Naive thymus-derived CD8-positive, alpha-beta T cell (primary cell): ENCODE data around the gene LGALS7B. TPM values are rescaled to one million over a fixed set of nuclear protein-coding genes. Genes with fewer than 3 reads are reported as not detected.
"Not testable (repeated sequence)": the region's sequence is repeated elsewhere in the genome, so short reads cannot be mapped to it uniquely, and the experiment has no call there.

Experiments
- ATAC-seq, 2 donors: fragments of 150-1000 bp; cut with Tn5 transposase in 1 of 2; sonication (Bioruptor Pico), chemical (Tn5 transposase) in 1 of 2; 1 replicate in 1 of 2; 2 replicates in 1 of 2; pipeline ENCODE4 v1.10.0; 2021; ENCODE audit warnings: mild to moderate bottlenecking in 2 of 2, moderate library complexity in 2 of 2
- POLR2A ChIA-PET: fragments of 350-600 bp; sonication (Branson Sonifier 250); formaldehyde crosslinking; loops from one replicate; lab custom pipeline; 2021; ENCODE audit warnings: antibody characterized with exemption; lab: Charles Lee
- DNase-seq, 10 donors: peaks; one replicate each; pipeline versions ENCODE4 v3.0.0 to v3.0.0-alpha.2; 2020 to 2022
- H3K27ac Mint-ChIP-seq, 10 donors: one replicate each; pipeline ENCODE4 v1.8.0; 2020 to 2022; ENCODE audit warnings: mild to moderate bottlenecking in 10 of 10, mixed read lengths in 10 of 10, moderate library complexity in 4 of 10, inconsistent platforms in 1 of 10
- H3K27me3 Mint-ChIP-seq, 5 donors: one replicate each; pipeline ENCODE4 v1.8.0; 2021 to 2022; ENCODE audit warnings: mixed read lengths in 5 of 5
- H3K36me3 Mint-ChIP-seq, 3 donors: one replicate each; pipeline ENCODE4 v1.8.0; 2020 to 2022; ENCODE audit warnings: mixed read lengths in 3 of 3, mild to moderate bottlenecking in 2 of 3, inconsistent platforms in 1 of 3
- H3K4me1 Mint-ChIP-seq, 4 donors: one replicate each; pipeline ENCODE4 v1.8.0; 2021 to 2022; ENCODE audit warnings: mixed read lengths in 4 of 4
- H3K4me3 Mint-ChIP-seq, 10 donors: one replicate each; pipeline ENCODE4 v1.8.0; 2020 to 2022; ENCODE audit warnings: mild to moderate bottlenecking in 10 of 10, mixed read lengths in 10 of 10, moderate library complexity in 6 of 10, inconsistent platforms in 1 of 10
- H3K9me3 Mint-ChIP-seq, 9 donors: one replicate each; pipeline ENCODE4 v1.8.0; 2020 to 2022; ENCODE audit warnings: mixed read lengths in 9 of 9, mild to moderate bottlenecking in 3 of 9, inconsistent platforms in 1 of 9, moderate library complexity in 1 of 9
- polyA plus RNA-seq, 3 donors: library from polyadenylated mRNA; unstranded; fragments of 300-500 nt; fragmentation: Illumina TruSeq; gene quantifications; one replicate each; pipeline ENCODE4 v1.2.3, GENCODE V29; 2021
- total RNA-seq, 8 experiments: library from RNA in 2 of 8; stranded (reverse) in 2 of 8; gene quantifications; one replicate each; pipeline ENCODE4 v1.2.3 and lab custom pipeline; 2021 to 2026

The LGALS7B gene
- total and polyA plus RNA-seq, 5 experiments from 2014 or later, result not detected

GRCh38 chr19:38791451-38792064 is 2.6 kb downstream of the LGALS7B start:
- H3K4me3 Mint-ChIP-seq, POLR2A ChIA-PET, DNase-seq, H3K4me1 Mint-ChIP-seq, H3K27me3 Mint-ChIP-seq, H3K27ac Mint-ChIP-seq, H3K9me3 Mint-ChIP-seq, H3K36me3 Mint-ChIP-seq: not testable (repeated sequence)
- ATAC-seq, result peak; percentile 88 to 90

- Mint-ChIP-seq H3K4me1 (peaks cover 0 to 6% (median 2%) of the 10 kb centered on the region in 4 donors), H3K4me3 (peak overlapping the region; percentile 22 to 75 (median 60)), H3K9me3 (no peaks in the 10 kb centered on the region), H3K27ac (peak overlapping the region in 3 of 10 donors; percentile 2 to 53 (median 26)), H3K27me3 (no peaks in the 10 kb centered on the region), H3K36me3 (no peaks in the 10 kb centered on the region)
- DNase-seq (peak; percentile 11 to 71 (median 24)), ATAC-seq (peak; percentile 40 to 49)
- POLR2A ChIA-PET, result interaction anchor here (0.6 to 1.2 kb wide), 2 partner anchors 39 to 631 kb away, joined by 3 to 5 read pairs; partner anchors contain the start of gene ECH1
Measured at GRCh38 chr19:38792250-38793111, 3.5 kb downstream of the LGALS7B start.

- POLR2A ChIA-PET, result interaction anchor here (1.2 kb wide), 1 partner anchor 39 kb away, joined by 3 read pairs; the partner anchor contains the start of gene ECH1
- Mint-ChIP-seq H3K9me3 (no peaks in the 10 kb centered on the region), H3K36me3 (no peaks in the 10 kb centered on the region), H3K27ac (peak overlapping the region in 4 of 10 donors; percentile 2 to 53 (median 20)), H3K4me3 (peak overlapping the region; percentile 19 to 72 (median 55)), H3K27me3 (no peaks in the 10 kb centered on the region), H3K4me1 (peaks cover 0 to 6% (median 2%) of the 10 kb centered on the region in 4 donors)
- DNase-seq (no peak), ATAC-seq (no peak)
Measured at GRCh38 chr19:38793177-38793576, 4.2 kb downstream of the LGALS7B start.

- H3K4me1 Mint-ChIP-seq, result peaks cover 0 to 6% (median 2%) of the 10 kb centered on the region in 4 donors
- no peak for DNase-seq
- POLR2A ChIA-PET, result interaction anchor here (1.2 kb wide), 1 partner anchor 38 kb away, joined by 3 read pairs; the partner anchor contains the start of gene ECH1
- H3K27me3 Mint-ChIP-seq, result no peaks in the 10 kb centered on the region
- no peak for ATAC-seq
- H3K27ac Mint-ChIP-seq, result no peak overlapping the region
- no peaks in the 10 kb centered on the region for H3K36me3 Mint-ChIP-seq
- no peaks in the 10 kb centered on the region for H3K9me3 Mint-ChIP-seq
- H3K4me3 Mint-ChIP-seq, result peak overlapping the region in 5 of 10 donors; percentile 19 to 72 (median 51)
Measured at GRCh38 chr19:38793671-38794070, 4.7 kb downstream of the LGALS7B start.

GRCh38 chr19:38795549-38795948 is 6.5 kb downstream of the LGALS7B start:
- Mint-ChIP-seq H3K9me3 (no peaks in the 10 kb centered on the region), H3K27ac (no peak overlapping the region), H3K4me1 (peaks cover 0 to 6% (median 2%) of the 10 kb centered on the region in 4 donors), H3K4me3 (no peak overlapping the region), H3K36me3 (peaks cover 0 to 4% (median 0%) of the 10 kb centered on the region in 3 donors), H3K27me3 (no peaks in the 10 kb centered on the region)
- POLR2A ChIA-PET, result no interaction called here
- no peak for ATAC-seq
- DNase-seq, result no peak

DNA sequence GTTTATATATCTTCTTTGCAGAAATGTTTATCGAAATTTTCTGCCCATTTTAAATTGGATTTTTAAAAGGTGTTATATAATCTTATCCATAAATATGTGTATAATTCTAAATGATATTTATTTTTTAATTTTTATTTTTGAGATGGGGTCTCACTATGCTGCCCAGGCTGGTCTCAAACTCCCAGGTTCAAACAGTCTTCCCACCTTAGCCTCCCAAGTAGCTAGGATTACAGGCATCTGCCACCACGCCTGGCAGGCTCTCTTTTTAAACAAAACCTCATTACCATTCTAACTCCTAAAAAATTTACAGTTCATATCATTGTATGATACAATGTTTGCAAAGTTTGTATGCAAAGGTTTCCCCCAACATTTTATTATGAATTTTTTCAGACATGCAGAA is 7.2 kb downstream of the LGALS7B start:
- no peak for ATAC-seq

DNA sequence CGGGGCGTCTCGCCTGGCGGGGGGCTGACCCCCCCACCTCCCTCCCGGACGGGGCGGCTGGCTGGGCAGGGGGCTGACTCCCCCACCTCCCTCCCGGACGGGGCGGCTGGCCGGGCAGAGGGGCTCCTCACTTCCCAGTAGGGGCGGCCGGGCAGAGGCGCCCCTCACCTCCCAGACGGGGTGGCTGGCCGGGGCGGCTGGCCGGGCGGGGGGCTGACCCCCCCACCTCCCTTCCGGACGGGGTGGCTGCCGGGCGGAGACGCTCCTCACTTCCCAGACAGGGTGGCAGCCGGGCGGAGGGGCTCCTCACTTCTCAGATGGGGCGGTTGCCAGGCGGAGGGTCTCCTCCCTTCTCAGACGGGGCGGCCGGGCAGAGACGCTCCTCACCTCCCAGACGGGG is 8.8 kb downstream of the LGALS7B start:
- H3K9me3 Mint-ChIP-seq, DNase-seq, POLR2A ChIA-PET, H3K4me3 Mint-ChIP-seq, H3K27me3 Mint-ChIP-seq, H3K36me3 Mint-ChIP-seq, H3K4me1 Mint-ChIP-seq, H3K27ac Mint-ChIP-seq, ATAC-seq: not testable (repeated sequence)

More for the DNA sequence above, 7.2 kb downstream of the LGALS7B start:
- Mint-ChIP-seq H3K4me1 (peaks cover 0 to 6% (median 2%) of the 10 kb centered on the region in 4 donors), H3K27me3 (no peaks in the 10 kb centered on the region), H3K9me3 (no peaks in the 10 kb centered on the region), H3K4me3 (no peak overlapping the region), H3K27ac (no peak overlapping the region), H3K36me3 (peaks cover 0 to 4% (median 0%) of the 10 kb centered on the region in 3 donors)
- no peak for DNase-seq
- POLR2A ChIA-PET, result no interaction called here

- POLR2A ChIA-PET, result interaction anchor here (0.6 kb wide), 2 partner anchors 43 to 58 kb away, joined by 4 to 9 read pairs; no protein-coding TSS in a partner anchor
- Mint-ChIP-seq H3K4me3 (no peak overlapping the region), H3K4me1 (no peaks in the 10 kb centered on the region), H3K27ac (peak overlapping the region in 1 of 10 donors; percentile 40), H3K36me3 (peaks cover 0 to 5% (median 0%) of the 10 kb centered on the region in 3 donors), H3K9me3 (no peaks in the 10 kb centered on the region), H3K27me3 (no peaks in the 10 kb centered on the region)
- DNase-seq (no peak), ATAC-seq (no peak)
Measured at GRCh38 chr19:38799104-38799503, 10.1 kb downstream of the LGALS7B start.

DNA sequence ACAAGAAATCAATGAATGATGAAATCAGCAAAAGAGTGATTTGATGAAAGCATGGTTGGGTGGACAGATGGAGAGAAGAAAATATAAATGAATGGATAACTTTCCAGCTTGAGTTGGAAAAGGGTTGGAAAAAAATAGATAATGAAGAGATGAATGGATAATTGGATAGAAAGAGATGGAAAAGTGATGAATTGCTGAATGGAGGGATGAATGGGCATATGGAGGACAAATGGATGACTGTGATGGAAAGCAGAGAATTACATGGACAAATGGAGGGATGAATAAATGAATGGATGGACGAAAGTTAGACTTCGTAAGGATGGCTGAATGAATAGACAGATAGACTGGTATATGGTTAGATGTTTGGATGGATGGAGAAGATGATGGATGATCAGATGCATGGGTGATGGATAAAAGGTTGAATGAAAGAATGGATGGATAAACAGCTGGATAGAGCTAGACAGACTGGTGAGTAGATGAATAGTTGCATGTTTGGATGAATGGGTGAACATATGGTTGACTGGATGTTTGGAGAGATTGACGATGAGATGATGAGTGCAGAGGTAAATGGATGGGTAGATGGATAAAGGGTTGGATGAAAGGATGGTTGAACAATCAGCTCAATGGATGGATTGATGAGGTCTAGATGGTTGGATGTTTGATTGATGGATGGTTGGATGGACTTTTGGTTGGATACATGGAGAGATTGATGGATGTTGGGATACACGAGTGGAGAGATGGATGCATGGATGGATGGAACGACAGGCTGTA is 11.8 kb downstream of the LGALS7B start:
- ATAC-seq (no peak), DNase-seq (no peak)
- no peak overlapping the region for H3K4me3 Mint-ChIP-seq
- no peaks in the 10 kb centered on the region for H3K27me3 Mint-ChIP-seq
- peaks cover 3 to 10% (median 6%) of the 10 kb centered on the region in 4 donors for H3K4me1 Mint-ChIP-seq
- no peaks in the 10 kb centered on the region for H3K9me3 Mint-ChIP-seq
- no peak overlapping the region for H3K27ac Mint-ChIP-seq
- POLR2A ChIA-PET, result no interaction called here
- H3K36me3 Mint-ChIP-seq, result peaks cover 0 to 15% (median 0%) of the 10 kb centered on the region in 3 donors

DNA sequence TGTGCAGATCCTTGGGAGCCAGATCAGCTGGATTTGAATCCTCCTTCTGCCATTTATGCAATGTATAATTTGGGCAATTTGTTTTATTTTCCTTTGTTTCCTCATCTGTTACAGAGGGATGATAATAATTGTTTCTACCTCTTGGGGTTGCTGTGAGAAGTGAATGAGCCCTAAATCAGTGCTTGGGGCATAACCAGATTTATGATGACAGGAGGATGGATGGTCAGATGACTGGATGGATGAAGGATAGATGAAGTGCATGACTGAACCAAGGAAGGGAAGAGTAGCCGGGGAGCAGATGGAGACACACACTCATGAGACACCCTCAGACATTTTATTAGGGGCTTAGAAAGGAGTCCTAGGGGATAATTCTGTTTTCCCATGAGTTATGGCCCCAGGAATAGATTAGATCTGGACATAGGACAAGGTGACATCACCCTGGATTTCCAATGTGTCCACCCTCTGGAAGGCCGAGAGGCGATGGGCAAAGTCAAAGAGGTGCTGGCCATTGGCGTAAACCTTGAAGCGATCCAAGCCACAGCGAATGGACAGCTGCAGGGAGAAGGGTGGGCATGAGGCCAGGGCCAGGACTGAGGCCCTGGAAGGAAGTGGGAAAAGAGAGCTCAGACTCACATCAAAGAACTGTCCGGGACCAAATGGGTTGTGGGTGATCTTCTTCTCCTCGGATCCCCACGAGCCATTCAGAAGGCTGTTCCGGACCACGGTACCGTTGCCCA is 12.5 kb downstream of the LGALS7B start:
- Mint-ChIP-seq H3K4me1 (peaks cover 3 to 10% (median 6%) of the 10 kb centered on the region in 4 donors), H3K36me3 (peaks cover 0 to 15% (median 0%) of the 10 kb centered on the region in 3 donors), H3K27me3 (no peaks in the 10 kb centered on the region), H3K4me3 (no peak overlapping the region), H3K27ac (no peak overlapping the region), H3K9me3 (no peaks in the 10 kb centered on the region)
- DNase-seq (no peak), ATAC-seq (no peak)
- POLR2A ChIA-PET, result no interaction called here

DNA sequence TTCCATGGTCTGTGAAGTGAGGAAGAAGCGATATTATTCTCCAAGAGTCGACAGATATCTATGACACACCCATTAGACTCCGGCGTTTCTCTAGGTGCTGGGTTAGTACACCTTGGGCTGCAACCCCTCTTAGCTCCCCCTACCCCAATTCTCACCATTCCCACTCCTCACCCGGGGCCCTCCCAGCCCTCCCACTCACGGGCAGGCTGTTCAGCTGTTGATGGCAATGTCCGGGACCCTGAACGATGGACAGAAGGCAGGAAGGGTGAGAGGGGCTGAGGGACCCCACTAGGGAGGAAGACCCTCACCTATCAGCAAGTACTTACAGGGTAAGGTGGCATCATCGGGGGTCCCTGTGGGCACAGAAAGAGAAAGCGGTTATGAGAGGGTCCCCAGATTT is 14.5 kb downstream of the LGALS7B start:
- Mint-ChIP-seq H3K4me1 (peaks cover 4 to 10% (median 6%) of the 10 kb centered on the region in 4 donors), H3K27me3 (no peaks in the 10 kb centered on the region), H3K27ac (no peak overlapping the region), H3K36me3 (peaks cover 0 to 15% (median 0%) of the 10 kb centered on the region in 3 donors), H3K4me3 (no peak overlapping the region), H3K9me3 (no peaks in the 10 kb centered on the region)
- no peak for ATAC-seq
- DNase-seq, result no peak
- POLR2A ChIA-PET, result no interaction called here
